Lung (tissue), 16 donors: Measurements from ENCODE around the gene CD4. TPM values are rescaled to one million over a fixed set of nuclear protein-coding genes. Genes with fewer than 3 reads are reported as not detected.
"Not testable (repeated sequence)": the region's sequence is repeated elsewhere in the genome, so short reads cannot be mapped to it uniquely, and the experiment has no call there.

ENCODE experiments used
- ATAC-seq: fragments of 200-7000 bp; cut with Tn5 transposase; one replicate; pipeline ENCODE4 v1.9.1; 2020; ENCODE audit warnings: moderate number of reproducible peaks; ENCODE audit not compliant: insufficient read depth, low FRiP score
- DNase-seq, 3 donors: peaks; one replicate each; pipeline ENCODE4 v3.0.0-alpha.2; 2013 to 2017
- H3K27ac ChIP-seq, 2 donors: one replicate each; pipeline ENCODE4 v1.5.1; 2013; ENCODE audit warnings: mild to moderate bottlenecking in 2 of 2, moderate library complexity in 2 of 2, control low read depth in 1 of 2, inconsistent platforms in 1 of 2, low read depth in 1 of 2, low read length in 1 of 2
- H3K27me3 ChIP-seq, 3 donors: one replicate each; pipeline ENCODE4 v1.5.1; 2013; ENCODE audit warnings: low read length in 2 of 3; ENCODE audit not compliant: control insufficient read depth in 3 of 3, insufficient read depth in 3 of 3
- H3K36me3 ChIP-seq, 4 donors: one replicate each; pipeline ENCODE4 v1.5.1; 2013; ENCODE audit warnings: low read length in 4 of 4, mild to moderate bottlenecking in 1 of 4, moderate library complexity in 1 of 4; ENCODE audit not compliant: control insufficient read depth in 4 of 4, insufficient read depth in 4 of 4
- H3K4me1 ChIP-seq, 5 donors: one replicate each; pipeline ENCODE4 v1.5.1; 2013; ENCODE audit warnings: low read length in 5 of 5, mild to moderate bottlenecking in 2 of 5, moderate library complexity in 1 of 5; ENCODE audit not compliant: control insufficient read depth in 5 of 5, insufficient read depth in 5 of 5
- H3K4me3 ChIP-seq: one replicate; pipeline ENCODE4 v1.5.1; 2013; ENCODE audit warnings: mild to moderate bottlenecking, control low read depth, moderate library complexity
- H3K9ac ChIP-seq, 2 donors: one replicate each; pipeline ENCODE4 v1.5.1; 2013; ENCODE audit warnings: low read length in 2 of 2, control low read depth in 1 of 2; ENCODE audit not compliant: insufficient read depth in 1 of 2
- H3K9me3 ChIP-seq, 4 donors: one replicate each; pipeline ENCODE4 v1.5.1; 2013; ENCODE audit warnings: low read length in 3 of 4, mild to moderate bottlenecking in 1 of 4, moderate library complexity in 1 of 4; ENCODE audit not compliant: control insufficient read depth in 4 of 4, insufficient read depth in 3 of 4
- CTCF ChIP-seq: IDR thresholded peaks from 2 replicates; pipeline ENCODE4 v1.5.1; 2012; ENCODE audit warnings: mild to moderate bottlenecking; ENCODE audit errors: control extremely low read depth, extremely low read depth
- WGBS, 2 donors: extraction: QIAGEN DNeasy Blood & Tissue Kit; methylation state at CpG; one replicate each; pipeline ENCODE4 v1.1.7; 2013; 5-methylcytosine and 5-hydroxymethylcytosine counted together
- long read RNA-seq, 5 donors: transcript quantifications; one replicate each; lab custom pipeline, GENCODE V29; 2026
- polyA plus RNA-seq, 2 donors: library from polyadenylated mRNA; stranded (reverse); fragments of 200-250 nt; gene quantifications; one replicate each; pipeline ENCODE4 v1.2.1, GENCODE V29; 2013
- total RNA-seq, 2 donors: library from RNA; depleted of rRNA in 1 of 2; stranded (reverse); fragments of >200 nt in 1 of 2; gene quantifications; one replicate each; pipeline ENCODE4 v1.2.1, GENCODE V29; 2014 to 2021
- donor health status: control.
- donor health status: control.
- donor health status: Bipolar disorder and iron deficiency.
- donor health status: healthy.
- donor health status: DM: yes; HTN: yes; CAD: no.

CD4 gene
- total RNA-seq (10 to 100 TPM; 60.6 to 83.7 TPM), polyA plus RNA-seq (10 to 100 TPM; 20.6 to 45.5 TPM)
- long read RNA-seq, donor 1, transcript CD4-201 (10 exons, 3,114 nt), result major isoform, 13 of 19 reads
- long read RNA-seq, donor 1, partial matches to known transcripts, result 6 of 19 reads
- long read RNA-seq, donor 1, other reads (novel, unspliced or antisense), result 0 of 19 reads
- long read RNA-seq, donor 2, partial matches to known transcripts, result 0 of 3 reads
- long read RNA-seq, donor 2, other reads (novel, unspliced or antisense), result 0 of 3 reads
- long read RNA-seq, donor 3, transcript CD4-201 (10 exons, 3,114 nt), result major isoform, 11 of 60 reads
- long read RNA-seq, donor 3, partial matches to known transcripts, result 48 of 60 reads
- long read RNA-seq, donor 3, other reads (novel, unspliced or antisense), result 0 of 60 reads
- long read RNA-seq, donor 4, partial matches to known transcripts, result 0 of 1 reads
- long read RNA-seq, donor 4, other reads (novel, unspliced or antisense), result 0 of 1 reads
- long read RNA-seq, donor 5, transcript CD4-201 (10 exons, 3,114 nt), result major isoform, 20 of 21 reads
- long read RNA-seq, donor 5, partial matches to known transcripts, result 0 of 21 reads
- long read RNA-seq, donor 5, other reads (novel, unspliced or antisense), result 0 of 21 reads

GRCh38 chr12:6788972-6789924 lies at the start of gene CD4:
Gene CD4, plus strand, starts transcription at chr12:6789528. Its CDS starts 10,611 bp downstream, at chr12:6800139.
- no peaks in the 10 kb centered on the region for H3K27me3 ChIP-seq
- ATAC-seq, result peak; percentile 66
- TF ChIP-seq CTCF, result no peak
- H3K9ac ChIP-seq, result peak within 1 kb of the TSS; percentile 31 to 83
- H3K9me3 ChIP-seq, result no peaks in the 10 kb centered on the region
- DNase-seq, result peak; percentile 87 to 91 (median 90)
- peaks cover 0 to 43% (median 16%) of the 10 kb centered on the region in 5 donors for H3K4me1 ChIP-seq
- H3K36me3 ChIP-seq, result no peaks in the 10 kb centered on the region
- peak within 1 kb of the TSS in 1 of 2 donors; percentile 87 for H3K27ac ChIP-seq
- 35 to 44% methylated on average over 18 of the region's 18 CpGs for WGBS, 2 donors
- H3K4me3 ChIP-seq, result peak within 1 kb of the TSS; percentile 21

GRCh38 chr12:6742080-6742479 lies 47.2 kb upstream of the CD4 start:
- ATAC-seq, H3K9me3 ChIP-seq, DNase-seq, H3K4me3 ChIP-seq, H3K9ac ChIP-seq, H3K36me3 ChIP-seq, H3K27ac ChIP-seq, H3K4me1 ChIP-seq, H3K27me3 ChIP-seq: not testable (repeated sequence)
- 82 to 86% methylated on average over 11 to 12 of the region's 12 CpGs for WGBS, 2 donors

GRCh38 chr12:6742834-6743233 lies 46.5 kb upstream of the CD4 start:
- Histone ChIP-seq H3K4me1 (no peaks in the 10 kb centered on the region), H3K4me3 (no peak overlapping the region), H3K27ac (no peak overlapping the region), H3K9me3 (no peaks in the 10 kb centered on the region), H3K36me3 (peaks cover 5 to 14% (median 13%) of the 10 kb centered on the region in 4 donors), H3K27me3 (no peaks in the 10 kb centered on the region), H3K9ac (no peak overlapping the region)
- WGBS, 2 donors, result 77 to 92% methylated on average over 3 of the region's 3 CpGs
- DNase-seq (no peak), ATAC-seq (no peak)
- no peak for TF ChIP-seq CTCF

- not testable (repeated sequence) for H3K27me3 ChIP-seq, DNase-seq, H3K27ac ChIP-seq, ATAC-seq, H3K4me1 ChIP-seq, H3K9me3 ChIP-seq, H3K4me3 ChIP-seq, H3K9ac ChIP-seq
- 71 to 77% methylated on average over 7 of the region's 7 CpGs for WGBS, 2 donors
- H3K36me3 ChIP-seq, result peaks cover 8 to 17% (median 16%) of the 10 kb centered on the region in 4 donors
Measured at GRCh38 chr12:6743300-6743699, 46.0 kb upstream of the CD4 start.
